WTC11 (cell line): ENCODE results near the gene SPTLC2. TPM values are rescaled to one million over a fixed set of nuclear protein-coding genes. Genes with fewer than 3 reads are reported as not detected.

Experiments
- ATAC-seq: fragments of 200-7000 bp; cut with Tn5 transposase; 2 replicates; pipeline ENCODE4 v1.10.0; 2021; ENCODE audit warnings: mild to moderate bottlenecking, moderate library complexity
- CTCF ChIA-PET: fragments of 300-600 bp; sonication (Branson Sonifier 250); formaldehyde crosslinking; loops from one replicate; lab custom pipeline; 2021; ENCODE audit warnings: antibody characterized with exemption; lab: Charles Lee
- POLR2A ChIA-PET: fragments of 350-600 bp; sonication (Branson Sonifier 250); formaldehyde crosslinking; loops from one replicate; lab custom pipeline; 2021; ENCODE audit warnings: antibody characterized with exemption; lab: Charles Lee
- DNase-seq: peaks from one replicate; pipeline ENCODE4 v3.0.0; 2021; ENCODE audit warnings: low spot score
- H3K27ac Mint-ChIP-seq: 2 replicates; pipeline ENCODE4 v1.8.0; 2021; ENCODE audit warnings: mixed read lengths
- H3K27me3 Mint-ChIP-seq: 2 replicates; pipeline ENCODE4 v1.8.0; 2021; ENCODE audit warnings: low read depth, mild to moderate bottlenecking, moderate library complexity, mixed read lengths
- H3K36me3 Mint-ChIP-seq: 2 replicates; pipeline ENCODE4 v1.8.0; 2021; ENCODE audit warnings: mixed read lengths
- H3K4me1 Mint-ChIP-seq: 2 replicates; pipeline ENCODE4 v1.8.0; 2022; ENCODE audit warnings: mixed read lengths
- H3K4me3 Mint-ChIP-seq: 2 replicates; pipeline ENCODE4 v1.8.0; 2021; ENCODE audit warnings: mild to moderate bottlenecking, moderate library complexity, mixed read lengths
- H3K9me3 Mint-ChIP-seq: 2 replicates; pipeline ENCODE4 v1.8.0; 2021; ENCODE audit warnings: mixed read lengths
- KAT7 ChIP-seq: sonication (generic); formaldehyde crosslinking; IDR thresholded peaks from 2 replicates; pipeline ENCODE4 v1.8.1; 2023; ENCODE audit warnings: missing genetic modification reagents, mild to moderate bottlenecking, borderline replicate concordance
- NFATC4 ChIP-seq: fragments of 250-450 bp; sonication (Bioruptor Pico); IDR thresholded peaks from 2 replicates; pipeline ENCODE4 v1.9.0; 2021; ENCODE audit warnings: mild to moderate bottlenecking
- PRRX2 ChIP-seq: fragments of 250-450 bp; sonication (Bioruptor Pico); IDR thresholded peaks from 2 replicates; pipeline ENCODE4 v1.8.0; 2021; ENCODE audit warnings: mild to moderate bottlenecking
- ZNF396 ChIP-seq: fragments of 250-450 bp; sonication (Bioruptor Pico); IDR thresholded peaks from 2 replicates; pipeline ENCODE4 v1.8.0; 2021; ENCODE audit warnings: mild to moderate bottlenecking, moderate library complexity, borderline replicate concordance
- ZNF416 ChIP-seq: fragments of 250-450 bp; sonication (Bioruptor Pico); IDR thresholded peaks from 2 replicates; pipeline ENCODE4 v1.9.0; 2021; ENCODE audit warnings: mild to moderate bottlenecking, inconsistent platforms
- total RNA-seq: library from RNA; stranded (reverse); gene quantifications from 3 replicates; pipeline ENCODE4 v1.2.3, GENCODE V29; 2021
- TF ChIP-seq, protein P1 (sequence below): sonication (generic); formaldehyde crosslinking; IDR thresholded peaks from 2 replicates; pipeline ENCODE4 v1.8.1; 2022; ENCODE audit warnings: missing genetic modification reagents, borderline replicate concordance
- TF ChIP-seq, protein P2 (sequence below): sonication (generic); formaldehyde crosslinking; IDR thresholded peaks from 2 replicates; pipeline ENCODE4 v1.8.1; 2022; ENCODE audit warnings: low read depth, mild to moderate bottlenecking, moderate library complexity, missing genetic modification reagents, borderline replicate concordance
- TF ChIP-seq, protein P3 (sequence below): sonication (generic); formaldehyde crosslinking; IDR thresholded peaks from 2 replicates; pipeline ENCODE4 v1.8.0; 2023; ENCODE audit warnings: missing genetic modification reagents
- TF ChIP-seq, protein P4 (sequence below): sonication (generic); formaldehyde crosslinking; IDR thresholded peaks from 2 replicates; pipeline ENCODE4 v1.8.0; 2022; ENCODE audit warnings: mild to moderate bottlenecking, missing genetic modification reagents
- TF ChIP-seq, protein P5 (sequence below): sonication (generic); formaldehyde crosslinking; conservative IDR thresholded peaks from 2 replicates; pipeline ENCODE4 v1.8.1; 2022; ENCODE audit warnings: mild to moderate bottlenecking, missing genetic modification reagents
- TF ChIP-seq, protein P6 (sequence below): sonication (generic); formaldehyde crosslinking; IDR thresholded peaks from 2 replicates; pipeline ENCODE4 v1.8.0; 2023; ENCODE audit warnings: missing genetic modification reagents, mild to moderate bottlenecking, borderline replicate concordance
- TF ChIP-seq, protein P7 (sequence below): sonication (generic); formaldehyde crosslinking; IDR thresholded peaks from 2 replicates; pipeline ENCODE4 v1.8.1; 2022; ENCODE audit warnings: low read depth, missing genetic modification reagents, borderline replicate concordance

Gene SPTLC2
- total RNA-seq, 1 experiment from 2014 or later: 40.1 TPM

DNA sequence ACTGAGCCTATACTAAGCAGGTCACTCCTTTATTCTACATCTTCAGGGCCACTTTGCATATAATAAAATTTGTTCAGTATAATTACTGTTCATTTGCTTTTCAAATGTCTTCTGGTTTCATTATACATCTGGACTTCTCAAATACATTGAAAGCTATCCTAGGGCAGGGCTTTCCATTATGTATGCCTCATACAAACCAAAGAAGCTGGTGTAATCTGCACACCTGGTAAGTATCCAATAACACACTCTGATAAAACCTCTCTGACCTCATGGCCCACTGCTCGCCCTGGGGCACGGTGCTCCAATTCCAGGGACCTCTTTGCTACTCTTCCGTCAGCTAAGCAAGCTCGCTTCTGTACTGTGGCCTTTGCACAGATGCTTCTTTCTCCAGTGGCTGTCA, 95.9 kb downstream of the SPTLC2 start (continued):
- TF ChIP-seq, protein P1, sequence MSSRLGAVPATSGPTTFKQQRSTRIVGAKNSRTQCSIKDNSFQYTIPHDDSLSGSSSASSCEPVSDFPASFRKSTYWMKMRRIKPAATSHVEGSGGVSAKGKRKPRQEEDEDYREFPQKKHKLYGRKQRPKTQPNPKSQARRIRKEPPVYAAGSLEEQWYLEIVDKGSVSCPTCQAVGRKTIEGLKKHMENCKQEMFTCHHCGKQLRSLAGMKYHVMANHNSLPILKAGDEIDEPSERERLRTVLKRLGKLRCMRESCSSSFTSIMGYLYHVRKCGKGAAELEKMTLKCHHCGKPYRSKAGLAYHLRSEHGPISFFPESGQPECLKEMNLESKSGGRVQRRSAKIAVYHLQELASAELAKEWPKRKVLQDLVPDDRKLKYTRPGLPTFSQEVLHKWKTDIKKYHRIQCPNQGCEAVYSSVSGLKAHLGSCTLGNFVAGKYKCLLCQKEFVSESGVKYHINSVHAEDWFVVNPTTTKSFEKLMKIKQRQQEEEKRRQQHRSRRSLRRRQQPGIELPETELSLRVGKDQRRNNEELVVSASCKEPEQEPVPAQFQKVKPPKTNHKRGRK (CRISPR knock-in tag): no peak
- TF ChIP-seq, protein P2, sequence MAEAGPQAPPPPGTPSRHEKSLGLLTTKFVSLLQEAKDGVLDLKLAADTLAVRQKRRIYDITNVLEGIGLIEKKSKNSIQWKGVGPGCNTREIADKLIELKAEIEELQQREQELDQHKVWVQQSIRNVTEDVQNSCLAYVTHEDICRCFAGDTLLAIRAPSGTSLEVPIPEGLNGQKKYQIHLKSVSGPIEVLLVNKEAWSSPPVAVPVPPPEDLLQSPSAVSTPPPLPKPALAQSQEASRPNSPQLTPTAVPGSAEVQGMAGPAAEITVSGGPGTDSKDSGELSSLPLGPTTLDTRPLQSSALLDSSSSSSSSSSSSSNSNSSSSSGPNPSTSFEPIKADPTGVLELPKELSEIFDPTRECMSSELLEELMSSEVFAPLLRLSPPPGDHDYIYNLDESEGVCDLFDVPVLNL (CRISPR knock-in tag): no peak
- TF ChIP-seq KAT7: no peak
- TF ChIP-seq, protein P3, sequence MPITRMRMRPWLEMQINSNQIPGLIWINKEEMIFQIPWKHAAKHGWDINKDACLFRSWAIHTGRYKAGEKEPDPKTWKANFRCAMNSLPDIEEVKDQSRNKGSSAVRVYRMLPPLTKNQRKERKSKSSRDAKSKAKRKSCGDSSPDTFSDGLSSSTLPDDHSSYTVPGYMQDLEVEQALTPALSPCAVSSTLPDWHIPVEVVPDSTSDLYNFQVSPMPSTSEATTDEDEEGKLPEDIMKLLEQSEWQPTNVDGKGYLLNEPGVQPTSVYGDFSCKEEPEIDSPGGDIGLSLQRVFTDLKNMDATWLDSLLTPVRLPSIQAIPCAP (CRISPR knock-in tag): no peak
- TF ChIP-seq, all 79 proteins: peak for 0

DNA sequence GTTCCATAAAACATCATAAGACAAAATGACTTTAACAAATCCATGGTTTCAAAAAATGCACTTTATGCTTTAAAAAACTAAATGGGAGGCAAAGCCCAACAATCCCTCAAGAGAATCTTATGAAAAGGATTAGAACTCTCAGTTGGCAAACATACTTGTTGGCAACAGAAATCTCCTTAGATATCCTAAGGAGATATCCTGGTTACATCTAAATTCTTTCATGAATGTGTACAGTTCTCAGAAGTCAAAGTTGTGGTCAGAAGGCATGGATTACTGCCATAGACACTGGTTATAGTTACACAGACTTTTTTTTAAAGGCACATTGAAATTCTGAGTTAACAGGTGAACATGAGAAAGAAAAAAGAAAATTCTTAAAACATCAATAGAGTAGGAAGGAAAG, 100.3 kb downstream of the SPTLC2 start:
- ATAC-seq: no peak
- H3K27me3 Mint-ChIP-seq: no peaks in the 10 kb centered on the region
- H3K27ac Mint-ChIP-seq: no peak overlapping the region
- no peak for DNase-seq
- no peaks in the 10 kb centered on the region for H3K4me1 Mint-ChIP-seq
- H3K9me3 Mint-ChIP-seq: no peaks in the 10 kb centered on the region
- CTCF ChIA-PET: no interaction called here
- POLR2A ChIA-PET: no interaction called here
- H3K4me3 Mint-ChIP-seq: no peak overlapping the region
- H3K36me3 Mint-ChIP-seq: peaks cover 46% of the 10 kb centered on the region
- TF ChIP-seq PRRX2 (CRISPR knock-in tag): no peak
- TF ChIP-seq ZNF396 (CRISPR knock-in tag): no peak
- TF ChIP-seq, protein P4, sequence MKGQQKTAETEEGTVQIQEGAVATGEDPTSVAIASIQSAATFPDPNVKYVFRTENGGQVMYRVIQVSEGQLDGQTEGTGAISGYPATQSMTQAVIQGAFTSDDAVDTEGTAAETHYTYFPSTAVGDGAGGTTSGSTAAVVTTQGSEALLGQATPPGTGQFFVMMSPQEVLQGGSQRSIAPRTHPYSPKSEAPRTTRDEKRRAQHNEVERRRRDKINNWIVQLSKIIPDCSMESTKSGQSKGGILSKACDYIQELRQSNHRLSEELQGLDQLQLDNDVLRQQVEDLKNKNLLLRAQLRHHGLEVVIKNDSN (CRISPR knock-in tag): no peak
- TF ChIP-seq, protein P5, sequence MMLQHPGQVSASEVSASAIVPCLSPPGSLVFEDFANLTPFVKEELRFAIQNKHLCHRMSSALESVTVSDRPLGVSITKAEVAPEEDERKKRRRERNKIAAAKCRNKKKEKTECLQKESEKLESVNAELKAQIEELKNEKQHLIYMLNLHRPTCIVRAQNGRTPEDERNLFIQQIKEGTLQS: no peak
- TF ChIP-seq, protein P3 (CRISPR knock-in tag): no peak
- no peak for TF ChIP-seq NFATC4 (CRISPR knock-in tag)
- TF ChIP-seq, protein P6, sequence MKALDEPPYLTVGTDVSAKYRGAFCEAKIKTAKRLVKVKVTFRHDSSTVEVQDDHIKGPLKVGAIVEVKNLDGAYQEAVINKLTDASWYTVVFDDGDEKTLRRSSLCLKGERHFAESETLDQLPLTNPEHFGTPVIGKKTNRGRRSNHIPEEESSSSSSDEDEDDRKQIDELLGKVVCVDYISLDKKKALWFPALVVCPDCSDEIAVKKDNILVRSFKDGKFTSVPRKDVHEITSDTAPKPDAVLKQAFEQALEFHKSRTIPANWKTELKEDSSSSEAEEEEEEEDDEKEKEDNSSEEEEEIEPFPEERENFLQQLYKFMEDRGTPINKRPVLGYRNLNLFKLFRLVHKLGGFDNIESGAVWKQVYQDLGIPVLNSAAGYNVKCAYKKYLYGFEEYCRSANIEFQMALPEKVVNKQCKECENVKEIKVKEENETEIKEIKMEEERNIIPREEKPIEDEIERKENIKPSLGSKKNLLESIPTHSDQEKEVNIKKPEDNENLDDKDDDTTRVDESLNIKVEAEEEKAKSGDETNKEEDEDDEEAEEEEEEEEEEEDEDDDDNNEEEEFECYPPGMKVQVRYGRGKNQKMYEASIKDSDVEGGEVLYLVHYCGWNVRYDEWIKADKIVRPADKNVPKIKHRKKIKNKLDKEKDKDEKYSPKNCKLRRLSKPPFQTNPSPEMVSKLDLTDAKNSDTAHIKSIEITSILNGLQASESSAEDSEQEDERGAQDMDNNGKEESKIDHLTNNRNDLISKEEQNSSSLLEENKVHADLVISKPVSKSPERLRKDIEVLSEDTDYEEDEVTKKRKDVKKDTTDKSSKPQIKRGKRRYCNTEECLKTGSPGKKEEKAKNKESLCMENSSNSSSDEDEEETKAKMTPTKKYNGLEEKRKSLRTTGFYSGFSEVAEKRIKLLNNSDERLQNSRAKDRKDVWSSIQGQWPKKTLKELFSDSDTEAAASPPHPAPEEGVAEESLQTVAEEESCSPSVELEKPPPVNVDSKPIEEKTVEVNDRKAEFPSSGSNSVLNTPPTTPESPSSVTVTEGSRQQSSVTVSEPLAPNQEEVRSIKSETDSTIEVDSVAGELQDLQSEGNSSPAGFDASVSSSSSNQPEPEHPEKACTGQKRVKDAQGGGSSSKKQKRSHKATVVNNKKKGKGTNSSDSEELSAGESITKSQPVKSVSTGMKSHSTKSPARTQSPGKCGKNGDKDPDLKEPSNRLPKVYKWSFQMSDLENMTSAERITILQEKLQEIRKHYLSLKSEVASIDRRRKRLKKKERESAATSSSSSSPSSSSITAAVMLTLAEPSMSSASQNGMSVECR (CRISPR knock-in tag): no peak
- no peak for TF ChIP-seq ZNF416 (CRISPR knock-in tag)

DNA sequence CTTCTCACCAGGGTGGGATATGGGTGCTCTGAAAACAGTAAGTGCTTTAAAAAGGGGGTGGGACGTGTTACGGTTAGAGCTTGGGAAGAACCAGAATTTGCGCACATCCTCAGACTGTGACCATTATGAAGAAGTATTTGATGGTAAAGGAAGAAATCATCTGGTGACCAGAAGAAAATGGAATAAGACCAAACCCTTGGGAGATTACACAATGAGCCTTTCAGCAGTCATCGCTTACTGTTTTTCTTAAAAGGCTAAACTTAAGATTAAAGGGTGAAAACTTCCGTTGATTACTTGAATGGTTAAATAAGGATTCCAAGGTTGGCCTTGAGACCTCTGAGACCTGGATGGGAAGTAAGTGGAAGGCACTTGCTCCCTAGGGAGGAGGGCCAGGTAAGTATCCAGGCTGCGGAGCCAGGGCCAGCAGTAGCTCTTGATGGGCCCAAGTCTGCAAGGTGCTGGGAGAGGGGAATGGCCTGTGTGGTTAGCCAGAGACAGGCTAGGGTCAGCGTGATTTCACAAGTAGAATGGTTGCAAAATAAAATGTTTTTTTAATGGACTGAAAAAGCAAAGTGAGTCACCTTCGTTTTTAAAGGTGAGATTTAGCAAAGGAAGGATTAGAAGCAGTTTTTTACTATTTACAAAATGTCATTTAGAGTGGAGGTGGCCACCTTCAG, 104.8 kb downstream of the SPTLC2 start:
- CTCF ChIA-PET: no interaction called here
- Mint-ChIP-seq H3K36me3 (peaks cover 23% of the 10 kb centered on the region), H3K4me3 (no peak overlapping the region)

More for the DNA sequence above, 104.8 kb downstream of the SPTLC2 start:
- DNase-seq (no peak), ATAC-seq (no peak)
- TF ChIP-seq, protein P7, sequence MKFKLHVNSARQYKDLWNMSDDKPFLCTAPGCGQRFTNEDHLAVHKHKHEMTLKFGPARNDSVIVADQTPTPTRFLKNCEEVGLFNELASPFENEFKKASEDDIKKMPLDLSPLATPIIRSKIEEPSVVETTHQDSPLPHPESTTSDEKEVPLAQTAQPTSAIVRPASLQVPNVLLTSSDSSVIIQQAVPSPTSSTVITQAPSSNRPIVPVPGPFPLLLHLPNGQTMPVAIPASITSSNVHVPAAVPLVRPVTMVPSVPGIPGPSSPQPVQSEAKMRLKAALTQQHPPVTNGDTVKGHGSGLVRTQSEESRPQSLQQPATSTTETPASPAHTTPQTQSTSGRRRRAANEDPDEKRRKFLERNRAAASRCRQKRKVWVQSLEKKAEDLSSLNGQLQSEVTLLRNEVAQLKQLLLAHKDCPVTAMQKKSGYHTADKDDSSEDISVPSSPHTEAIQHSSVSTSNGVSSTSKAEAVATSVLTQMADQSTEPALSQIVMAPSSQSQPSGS: no peak
- POLR2A ChIA-PET: no interaction called here
- H3K9me3 Mint-ChIP-seq: no peaks in the 10 kb centered on the region
- no peaks in the 10 kb centered on the region for H3K4me1 Mint-ChIP-seq
- H3K27ac Mint-ChIP-seq: no peak overlapping the region
- no peaks in the 10 kb centered on the region for H3K27me3 Mint-ChIP-seq
